Endothelial cell of umbilical vein (primary cell): ENCODE data around the gene FGD3. TPM values are rescaled to one million over a fixed set of nuclear protein-coding genes. Genes with fewer than 3 reads are reported as not detected.

Source experiments
- BruUV-seq: library from RNA; stranded (reverse); fragments of 400-500 nt; replicated peaks from 2 replicates; lab custom pipeline; 2021; lab: Mats Ljungman, UMichigan
- CTCF ChIA-PET: fragments of 300-600, 350-600 bp; sonication (Branson Sonifier 250); formaldehyde crosslinking; loops from one replicate; lab custom pipeline; 2021; ENCODE audit warnings: antibody characterized with exemption, inconsistent platforms; lab: Charles Lee
- POLR2A ChIA-PET: fragments of 300-600, 350-600 bp; sonication (Branson Sonifier 250); formaldehyde crosslinking; loops from one replicate; lab custom pipeline; 2021; ENCODE audit warnings: antibody characterized with exemption, inconsistent platforms; lab: Charles Lee
- DNase-seq: peaks from one replicate; pipeline ENCODE4 v3.0.0-alpha.2; 2011; ENCODE audit warnings: low read depth, low spot score
- FAIRE-seq: peaks from 2 replicates; lab custom pipeline; 2011; peaks lifted over from hg19 to GRCh38; lab: Jason Lieb, UNC
- H2AFZ ChIP-seq: 2 replicates; pipeline ENCODE4 v1.6.0; 2012; ENCODE audit warnings: low read depth, low read length, control low read depth, inconsistent platforms
- H3K27ac ChIP-seq: 2 replicates; pipeline ENCODE4 v1.5.1; 2011; ENCODE audit warnings: low read depth, mild to moderate bottlenecking, control low read depth, low read length, moderate library complexity; ENCODE audit not compliant: insufficient read depth
- H3K27me3 ChIP-seq, 2 experiments: 2 replicates each; pipeline versions ENCODE4 v1.6.0 to v1.6.1; 2011; ENCODE audit warnings: low read length in 2 of 2, mixed read lengths in 1 of 2; ENCODE audit not compliant: control insufficient read depth in 2 of 2, insufficient read depth in 2 of 2
- H3K36me3 ChIP-seq, 2 experiments: 2 replicates in 1 of 2; 3 replicates in 1 of 2; pipeline ENCODE4 v1.5.1; 2011; ENCODE audit warnings: low read length in 2 of 2, mild to moderate bottlenecking in 1 of 2, moderate library complexity in 1 of 2; ENCODE audit not compliant: control insufficient read depth in 2 of 2, insufficient read depth in 2 of 2; ENCODE audit errors: extremely low read depth in 1 of 2
- H3K4me1 ChIP-seq: 3 replicates; pipeline ENCODE4 v1.5.1; 2011; ENCODE audit warnings: mild to moderate bottlenecking, low read length; ENCODE audit not compliant: control insufficient read depth, insufficient read depth; ENCODE audit errors: extremely low read depth
- H3K4me2 ChIP-seq: 2 replicates; pipeline ENCODE4 v1.6.1; 2011; ENCODE audit warnings: low read length, control low read depth, mixed read lengths; ENCODE audit not compliant: insufficient read depth
- H3K4me3 ChIP-seq, 3 experiments: fragments of 200-600 bp in 1 of 3; sonication (generic), shearing (Covaris generic) in 1 of 3; replicated peaks in 1 of 3; 2 replicates each; pipeline ENCODE4 v1.5.1; 2011 to 2016; ENCODE audit warnings: control low read depth in 3 of 3, low read length in 3 of 3, mild to moderate bottlenecking in 2 of 3, inconsistent platforms in 1 of 3, low read depth in 1 of 3, moderate library complexity in 1 of 3; ENCODE audit not compliant: insufficient read depth in 1 of 3
- H3K79me2 ChIP-seq: 2 replicates; pipeline ENCODE4 v1.6.0; 2012; ENCODE audit warnings: low read length, inconsistent platforms; ENCODE audit not compliant: control insufficient read depth, insufficient read depth
- H3K9ac ChIP-seq: replicated peaks from 2 replicates; pipeline ENCODE3; 2011; ENCODE audit warnings: low read length, control low read depth; ENCODE audit not compliant: insufficient read depth; ENCODE audit errors: extremely low read depth
- H3K9me1 ChIP-seq: replicated peaks from 3 replicates; pipeline ENCODE4 v1.6.0; 2011; ENCODE audit warnings: mild to moderate bottlenecking, low read length; ENCODE audit not compliant: control insufficient read depth, insufficient read depth; ENCODE audit errors: extremely low read depth
- H3K9me3 ChIP-seq: replicated peaks from 2 replicates; pipeline ENCODE4 v1.5.1; 2012; ENCODE audit warnings: low read length, inconsistent platforms; ENCODE audit not compliant: control insufficient read depth, insufficient read depth
- H4K20me1 ChIP-seq: replicated peaks from 2 replicates; pipeline ENCODE3; 2011; ENCODE audit warnings: mild to moderate bottlenecking, low read length; ENCODE audit not compliant: control insufficient read depth, insufficient read depth; ENCODE audit errors: extremely low read depth
- EZH2 ChIP-seq: IDR thresholded peaks from 2 replicates; pipeline ENCODE4 v1.6.1; 2012; ENCODE audit warnings: borderline replicate concordance, low read depth, mild to moderate bottlenecking, moderate library complexity, low read length, inconsistent platforms; ENCODE audit not compliant: severe bottlenecking
- FOS ChIP-seq: IDR thresholded peaks from 2 replicates; pipeline ENCODE4 v1.6.1; 2011; ENCODE audit warnings: mild to moderate bottlenecking, low read length, moderate library complexity, borderline replicate concordance; ENCODE audit not compliant: insufficient read depth
- GATA2 ChIP-seq: IDR thresholded peaks from 2 replicates; pipeline ENCODE4 v1.7.0; 2011; ENCODE audit warnings: low read depth, mild to moderate bottlenecking, moderate library complexity, mixed read lengths, low read length; ENCODE audit not compliant: insufficient read length, insufficient read depth
- JUN ChIP-seq: IDR thresholded peaks from 2 replicates; pipeline ENCODE4 v1.6.1; 2011; ENCODE audit warnings: borderline replicate concordance, low read depth; ENCODE audit not compliant: insufficient read length, insufficient read depth
- MYC ChIP-seq: IDR thresholded peaks from one replicate; pipeline ENCODE4 v1.6.1; 2011; ENCODE audit warnings: mild to moderate bottlenecking, low read depth, low read length
- POLR2A ChIP-seq: IDR thresholded peaks from 2 replicates; pipeline ENCODE4 v1.6.1; 2012; ENCODE audit warnings: low read depth, mild to moderate bottlenecking, control low read depth, low read length
- POLR2AphosphoS5 ChIP-seq: IDR thresholded peaks from 2 replicates; pipeline ENCODE4 v1.6.1; 2012; ENCODE audit warnings: low read depth, mild to moderate bottlenecking, control low read depth, low read length, moderate library complexity; ENCODE audit not compliant: insufficient read depth
- dilution Hi-C: fragments of 300-500 bp; cut with MboI; formaldehyde crosslinking; loops from one replicate; pipeline ENCODE4 v1.15.0; 2019; ENCODE audit warnings: low sequenced_read_pairs; ENCODE audit not compliant: extremely low pct_ligation_motif_present
- intact Hi-C: fragments of 100-400 bp; cut with micrococcal nuclease; formaldehyde crosslinking; loops from one replicate; pipeline ENCODE4 v1.10.0; 2022
- polyA plus RNA-seq, 4 experiments: library from polyadenylated mRNA; depleted of rRNA in 3 of 4; stranded (reverse) in 3 of 4; unstranded in 1 of 4; fragments of >200 nt; gene quantifications; 2 replicates each; pipeline versions ENCODE4 v1.2.1 to v1.2.3, GENCODE V29; 2011 to 2012; ENCODE audit warnings: missing spikeins in 1 of 4
- total RNA-seq: library from RNA; stranded (reverse); gene quantifications from 2 replicates; pipeline ENCODE4 v1.2.3, GENCODE V29; 2021
- TF ChIP-seq, protein P1 (sequence below): IDR thresholded peaks from 2 replicates; pipeline ENCODE4 v1.6.1; 2011; ENCODE audit not compliant: insufficient read depth, insufficient read length
- TF ChIP-seq, protein P2 (sequence below), 2 donors: IDR thresholded peaks; 1 replicate in 1 of 2; 2 replicates in 1 of 2; pipeline ENCODE4 v1.5.1; 2011; ENCODE audit warnings: low read length in 2 of 2, mild to moderate bottlenecking in 2 of 2, moderate library complexity in 2 of 2, control low read depth in 1 of 2, inconsistent platforms in 1 of 2, low read depth in 1 of 2; ENCODE audit not compliant: insufficient read depth in 1 of 2; ENCODE audit errors: extremely low read depth in 1 of 2

FGD3 gene
- total and polyA plus RNA-seq, 2 donors (not counting 3 experiments of a cell fraction or from before 2014, with no cell fraction given), result not detected

DNA sequence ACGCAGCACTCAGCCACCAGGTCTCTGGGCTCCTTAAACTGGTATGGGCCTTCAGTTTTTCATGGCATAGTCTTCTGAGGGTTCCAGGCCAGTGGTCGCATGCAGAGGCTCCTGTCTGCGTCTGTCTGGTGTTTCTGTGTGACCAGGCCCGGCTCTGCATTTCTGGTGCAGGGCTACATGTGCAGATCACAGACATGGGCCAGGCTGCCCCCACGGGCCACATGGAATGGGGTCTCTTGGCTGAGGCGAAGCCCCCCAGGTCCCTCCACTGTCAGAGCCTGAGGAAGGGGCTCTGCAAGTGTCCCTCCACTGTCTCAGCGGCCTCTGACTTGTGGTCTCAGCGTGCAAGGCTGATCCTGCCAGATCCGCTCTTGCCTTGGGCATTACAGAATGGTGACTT is 133.1 kb downstream of the FGD3 start:
- dilution Hi-C loops, result no loop called here
- Histone ChIP-seq H3K4me1 (no peaks in the 10 kb centered on the region), H2AFZ (no peak overlapping the region), H3K27me3 (no peaks in the 10 kb centered on the region), H3K9me3 (no peaks in the 10 kb centered on the region), H3K4me2 (no peak overlapping the region), H3K4me3 (no peak overlapping the region), H3K36me3 (no peaks in the 10 kb centered on the region), H3K9ac (no peak overlapping the region), H3K9me1 (no peaks in the 10 kb centered on the region), H3K27ac (no peak overlapping the region), H4K20me1 (no peaks in the 10 kb centered on the region), H3K79me2 (no peaks in the 10 kb centered on the region)
- CTCF ChIA-PET, result interaction anchor here (1.4 to 2.2 kb wide), 2 partner anchors 16 to 77 kb away, joined by 3 to 5 read pairs; no protein-coding TSS in a partner anchor
- POLR2A ChIA-PET, result no interaction called here
- no TSS peak for BruUV-seq
- TF ChIP-seq, protein P1, sequence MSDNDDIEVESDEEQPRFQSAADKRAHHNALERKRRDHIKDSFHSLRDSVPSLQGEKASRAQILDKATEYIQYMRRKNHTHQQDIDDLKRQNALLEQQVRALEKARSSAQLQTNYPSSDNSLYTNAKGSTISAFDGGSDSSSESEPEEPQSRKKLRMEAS, result no peak
- TF ChIP-seq JUN (no peak), POLR2AphosphoS5 (no peak), FOS (no peak), POLR2A (no peak), MYC (no peak), EZH2 (no peak), GATA2 (no peak)
- TF ChIP-seq, protein P2, sequence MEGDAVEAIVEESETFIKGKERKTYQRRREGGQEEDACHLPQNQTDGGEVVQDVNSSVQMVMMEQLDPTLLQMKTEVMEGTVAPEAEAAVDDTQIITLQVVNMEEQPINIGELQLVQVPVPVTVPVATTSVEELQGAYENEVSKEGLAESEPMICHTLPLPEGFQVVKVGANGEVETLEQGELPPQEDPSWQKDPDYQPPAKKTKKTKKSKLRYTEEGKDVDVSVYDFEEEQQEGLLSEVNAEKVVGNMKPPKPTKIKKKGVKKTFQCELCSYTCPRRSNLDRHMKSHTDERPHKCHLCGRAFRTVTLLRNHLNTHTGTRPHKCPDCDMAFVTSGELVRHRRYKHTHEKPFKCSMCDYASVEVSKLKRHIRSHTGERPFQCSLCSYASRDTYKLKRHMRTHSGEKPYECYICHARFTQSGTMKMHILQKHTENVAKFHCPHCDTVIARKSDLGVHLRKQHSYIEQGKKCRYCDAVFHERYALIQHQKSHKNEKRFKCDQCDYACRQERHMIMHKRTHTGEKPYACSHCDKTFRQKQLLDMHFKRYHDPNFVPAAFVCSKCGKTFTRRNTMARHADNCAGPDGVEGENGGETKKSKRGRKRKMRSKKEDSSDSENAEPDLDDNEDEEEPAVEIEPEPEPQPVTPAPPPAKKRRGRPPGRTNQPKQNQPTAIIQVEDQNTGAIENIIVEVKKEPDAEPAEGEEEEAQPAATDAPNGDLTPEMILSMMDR (IDR thresholded peaks at IDR 0.05; ENCODE audit: extremely low read depth in 1 of 2, insufficient read depth in 1 of 2, low read depth in 1 of 2, low read length in 2 of 2), result no peak
- FAIRE-seq (no peak), DNase-seq (no peak)
- intact Hi-C loops, result no loop called here
